Urinary bladder (tissue), 4 donors: ENCODE results near the gene RFLNA. TPM values are rescaled to one million over a fixed set of nuclear protein-coding genes. Genes with fewer than 3 reads are reported as not detected.
"Not testable (repeated sequence)": the region's sequence is repeated elsewhere in the genome, so short reads cannot be mapped to it uniquely, and the experiment has no call there.

Experiments
- DNase-seq: peaks from one replicate; pipeline ENCODE4 v3.0.0-alpha.2; 2015; ENCODE audit errors: extremely low spot score
- H3K27ac ChIP-seq: one replicate; pipeline ENCODE4 v1.5.1; 2013; ENCODE audit warnings: low read depth, mild to moderate bottlenecking, moderate library complexity
- H3K36me3 ChIP-seq: one replicate; pipeline ENCODE4 v1.6.1; 2013; ENCODE audit warnings: mild to moderate bottlenecking, moderate library complexity; ENCODE audit not compliant: insufficient read depth
- H3K4me1 ChIP-seq: one replicate; pipeline ENCODE4 v1.6.1; 2013; ENCODE audit warnings: mild to moderate bottlenecking, moderate library complexity; ENCODE audit not compliant: insufficient read depth
- H3K4me3 ChIP-seq: one replicate; pipeline ENCODE4 v1.5.1; 2013; ENCODE audit warnings: low read depth, low read length
- WGBS: extraction: QIAGEN DNeasy Blood & Tissue Kit; methylation state at CpG from one replicate; pipeline ENCODE4 v1.1.7; 2013; 5-methylcytosine and 5-hydroxymethylcytosine counted together
- polyA plus RNA-seq: library from polyadenylated mRNA; stranded (reverse); fragments of 200-250 nt; gene quantifications from one replicate; pipeline ENCODE4 v1.2.3, GENCODE V29; 2013
- total RNA-seq: library from RNA; depleted of rRNA; stranded (reverse); fragments of >200 nt; gene quantifications from one replicate; pipeline ENCODE4 v1.2.3, GENCODE V29; 2014
- donor health status: healthy with polysubstance abuse.
- donor health status: healthy.

RFLNA gene
- total and polyA plus RNA-seq, 2 donors = 0.67 to 6.0 TPM

- no peak overlapping the region for H3K4me3 ChIP-seq
- DNase-seq = no peak
- H3K27ac ChIP-seq = no peak overlapping the region
- peaks cover 2% of the 10 kb centered on the region for H3K4me1 ChIP-seq
- 92% methylated on average over 12 of the region's 12 CpGs for WGBS
- H3K36me3 ChIP-seq = no peaks in the 10 kb centered on the region
Measured at GRCh38 chr12:124293286-124294003, 1.4 kb upstream of the RFLNA start.

DNA sequence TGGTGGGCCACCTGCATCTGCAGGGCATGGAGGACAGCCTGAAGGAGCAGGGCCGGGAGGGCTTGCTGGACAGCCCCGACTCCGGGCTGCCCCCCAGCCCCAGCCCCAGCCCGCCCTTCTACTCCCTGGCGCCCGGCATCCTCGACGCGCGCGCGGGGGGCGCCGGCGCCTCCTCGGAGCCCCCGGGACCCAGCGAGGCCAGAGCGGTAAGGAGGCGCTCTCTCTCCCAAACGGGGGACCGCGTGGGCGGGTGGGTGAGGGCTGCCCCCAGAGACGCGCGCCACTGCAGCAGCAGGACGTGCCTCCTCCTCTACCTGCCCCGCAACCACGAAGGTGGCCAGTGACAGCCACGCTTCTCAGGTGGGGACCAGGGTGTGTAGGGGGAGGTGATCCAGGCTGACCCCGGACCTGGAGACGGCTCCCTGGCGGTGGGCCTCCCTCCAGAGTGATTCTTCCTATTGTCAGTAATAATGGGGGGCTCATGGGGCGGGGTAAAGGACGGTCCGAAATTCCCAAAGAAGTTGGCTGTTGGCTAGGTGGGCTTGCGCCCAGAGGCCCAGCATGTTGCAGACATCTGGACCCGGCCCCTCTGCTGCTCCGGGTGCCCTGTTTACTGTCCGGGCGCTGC, 652 bp downstream of the RFLNA start:
- H3K36me3 ChIP-seq = no peaks in the 10 kb centered on the region
- DNase-seq = no peak
- no peak overlapping the region for H3K27ac ChIP-seq
- peak overlapping the region; percentile 30 for H3K4me3 ChIP-seq
- 3% methylated on average over 42 of the region's 42 CpGs for WGBS
- H3K4me1 ChIP-seq = peaks cover 2% of the 10 kb centered on the region

DNA sequence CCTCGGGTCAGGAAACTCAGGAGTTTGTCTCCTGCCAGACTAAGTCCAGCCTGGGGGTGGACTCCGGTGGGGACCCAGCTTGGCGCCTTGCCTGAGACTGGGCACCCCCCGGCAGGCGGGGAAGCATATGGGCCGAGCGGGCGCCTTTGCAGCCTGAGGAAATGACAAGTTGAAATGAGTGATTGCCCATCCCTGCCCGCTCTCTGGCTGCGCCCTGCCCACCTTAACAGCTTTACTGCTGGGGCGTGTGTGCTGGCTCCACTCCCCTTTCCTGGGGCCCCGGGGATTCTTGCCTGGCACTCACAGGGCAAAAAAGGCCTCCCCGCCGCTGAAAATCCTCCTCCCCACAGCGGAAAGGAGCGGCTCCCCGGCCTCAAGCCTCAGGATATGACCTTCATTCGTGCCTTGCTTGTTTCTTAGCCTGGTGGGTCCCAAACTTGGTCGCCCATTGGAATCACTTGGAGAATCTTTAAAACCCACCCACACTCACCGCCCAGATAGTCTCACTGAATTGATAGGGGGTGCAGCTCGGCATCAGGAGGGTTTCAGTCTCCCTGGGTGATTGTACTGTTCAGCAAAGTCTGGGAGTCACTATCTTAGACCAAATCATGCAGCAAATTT, 1.5 kb downstream of the RFLNA start:
- Histone ChIP-seq H3K27ac (no peak overlapping the region), H3K4me3 (no peak overlapping the region), H3K36me3 (no peaks in the 10 kb centered on the region), H3K4me1 (peaks cover 2% of the 10 kb centered on the region)
- DNase-seq = no peak
- 36% methylated on average over 21 of the region's 21 CpGs for WGBS

DNA sequence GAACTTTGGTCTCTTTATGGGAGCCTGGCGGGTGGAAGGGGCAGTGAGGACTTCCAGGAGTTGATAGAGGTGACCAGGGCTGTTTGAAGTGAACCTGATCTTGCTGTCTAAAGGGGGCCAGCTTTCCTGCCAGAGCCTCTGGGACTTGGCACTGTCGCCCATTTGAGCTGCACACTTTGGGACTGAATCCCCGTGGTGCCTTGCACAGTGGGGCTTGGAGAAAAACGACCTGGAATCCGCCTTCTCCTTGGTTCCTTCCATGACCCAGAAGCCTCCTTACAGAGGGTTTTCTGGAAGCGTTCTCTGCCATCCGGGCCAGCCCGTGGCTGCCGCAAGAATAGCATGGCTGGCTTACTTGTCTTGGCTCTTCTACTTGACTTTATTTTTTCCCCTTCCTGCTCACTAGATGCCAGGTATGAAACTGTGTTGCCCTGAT, 2.0 kb downstream of the RFLNA start:
- H3K4me3 ChIP-seq = no peak overlapping the region
- no peak overlapping the region for H3K27ac ChIP-seq
- no peaks in the 10 kb centered on the region for H3K36me3 ChIP-seq
- H3K4me1 ChIP-seq = peaks cover 2% of the 10 kb centered on the region
- DNase-seq = no peak
- 65% methylated on average over 9 of the region's 9 CpGs for WGBS

- 90% methylated on average over 4 of the region's 4 CpGs for WGBS
- Histone ChIP-seq H3K4me3 (no peak overlapping the region), H3K36me3 (no peaks in the 10 kb centered on the region), H3K4me1 (peaks cover 2% of the 10 kb centered on the region), H3K27ac (no peak overlapping the region)
- DNase-seq = no peak
Measured at GRCh38 chr12:124297389-124297788, 2.5 kb downstream of the RFLNA start.

DNA sequence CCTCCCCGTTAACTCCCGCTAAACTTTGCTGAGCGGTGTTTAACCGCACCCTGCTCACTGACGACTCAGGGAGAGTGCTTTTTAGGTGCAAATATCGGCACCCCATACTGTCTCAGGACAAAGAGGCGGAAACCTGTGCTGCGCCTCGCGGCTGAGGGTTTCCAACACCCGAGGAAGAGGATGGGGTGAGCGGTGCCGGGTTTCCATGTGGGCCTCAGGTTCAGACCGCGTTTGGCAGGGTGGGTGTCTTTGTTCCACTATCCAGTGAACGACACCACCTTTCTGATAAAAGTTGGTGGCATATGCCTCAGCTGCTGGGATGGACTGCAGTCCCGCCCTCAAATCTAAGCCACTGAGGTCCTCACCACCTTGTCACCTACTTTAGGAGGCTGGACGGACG, 3.0 kb downstream of the RFLNA start:
- WGBS = 89% methylated on average over 19 of the region's 19 CpGs
- no peak overlapping the region for H3K27ac ChIP-seq
- H3K36me3 ChIP-seq = no peaks in the 10 kb centered on the region
- H3K4me3 ChIP-seq = no peak overlapping the region
- peaks cover 2% of the 10 kb centered on the region for H3K4me1 ChIP-seq
- no peak for DNase-seq

DNA sequence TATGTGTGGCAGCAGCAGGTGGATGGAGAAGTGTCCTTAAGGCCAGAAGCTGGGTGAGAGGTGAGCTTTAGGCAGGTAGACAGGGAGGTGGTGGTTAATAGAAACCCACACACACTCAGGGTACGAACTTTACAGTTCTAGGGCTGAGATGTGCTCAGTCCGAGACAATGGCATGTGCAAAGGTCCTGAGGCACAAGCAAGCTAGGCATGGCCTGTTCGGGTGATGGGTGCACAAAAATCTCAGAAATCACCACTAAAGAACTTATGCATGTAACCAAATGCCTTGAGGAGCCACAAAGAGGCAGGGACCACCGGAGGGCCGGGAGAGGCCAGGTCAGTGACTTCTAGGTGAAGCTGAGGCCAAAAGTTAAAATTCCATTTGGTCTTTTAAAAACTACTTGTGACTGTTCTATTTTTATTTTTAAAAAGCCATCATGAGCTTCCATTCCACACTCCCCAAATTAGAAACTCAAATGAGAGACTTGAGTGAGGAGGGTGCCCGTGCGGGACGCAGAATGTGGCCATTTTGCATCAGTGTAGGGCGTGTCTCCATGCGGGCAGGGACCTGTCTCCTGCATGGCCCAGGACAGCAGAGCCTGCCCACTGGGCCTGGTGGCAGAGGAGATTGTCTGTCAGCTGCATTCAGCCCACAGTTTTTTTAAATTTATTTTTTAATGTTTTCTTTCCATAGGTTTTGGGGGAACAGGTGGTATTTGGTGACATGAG, 4.0 kb downstream of the RFLNA start:
- H3K36me3 ChIP-seq = no peaks in the 10 kb centered on the region
- H3K27ac ChIP-seq = no peak overlapping the region
- no peak for DNase-seq
- H3K4me1 ChIP-seq = peaks cover 2% of the 10 kb centered on the region
- H3K4me3 ChIP-seq = no peak overlapping the region
- WGBS = 97% methylated on average over 10 of the region's 10 CpGs

DNA sequence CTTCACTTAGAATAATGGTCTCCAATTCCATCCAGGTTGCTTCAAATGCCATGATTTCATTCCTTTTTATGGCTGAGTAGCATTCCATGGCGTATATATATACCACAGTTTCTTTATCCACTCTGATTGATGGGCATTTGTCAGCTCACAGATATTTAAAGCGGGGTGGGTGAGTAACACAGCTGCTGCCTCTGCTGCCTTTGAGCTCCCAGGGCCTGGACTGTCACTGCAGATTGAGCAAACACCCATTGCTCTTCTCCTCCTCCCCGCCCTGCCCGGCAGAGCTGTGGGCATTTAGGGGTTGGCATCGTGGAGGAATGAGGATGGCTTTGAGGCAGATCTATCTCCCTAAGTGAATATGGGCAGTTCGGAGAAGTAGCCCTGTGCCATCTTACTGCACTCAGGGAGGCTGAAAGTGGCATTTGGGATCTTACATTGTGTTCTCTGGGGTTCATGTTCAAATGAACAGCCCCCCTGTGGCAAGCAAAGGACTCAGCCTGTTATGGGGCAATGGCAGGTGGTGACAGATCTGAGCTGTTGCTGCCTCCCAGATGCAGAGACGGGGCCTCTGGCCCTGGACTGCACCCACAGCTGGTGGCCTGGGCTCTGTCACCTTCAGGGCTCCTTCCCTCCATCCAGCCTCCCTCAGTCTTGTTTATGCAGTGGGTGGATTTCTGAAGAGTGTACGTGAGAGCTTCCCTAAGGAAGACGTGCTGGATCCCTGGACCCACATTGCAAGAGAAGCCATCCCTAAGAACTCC, 4.9 kb downstream of the RFLNA start:
- Histone ChIP-seq H3K27ac (no peak overlapping the region), H3K4me3 (no peak overlapping the region), H3K4me1 (peaks cover 2% of the 10 kb centered on the region), H3K36me3 (no peaks in the 10 kb centered on the region)
- DNase-seq = no peak
- 86% methylated on average over 9 of the region's 9 CpGs for WGBS

- not testable (repeated sequence) for H3K4me1 ChIP-seq, H3K27ac ChIP-seq, H3K36me3 ChIP-seq, DNase-seq, H3K4me3 ChIP-seq
- WGBS = 92% methylated on average over 3 of the region's 3 CpGs
Measured at GRCh38 chr12:124300657-124301056, 5.8 kb downstream of the RFLNA start.

GRCh38 chr12:124301084-124301654, 6.3 kb downstream of the RFLNA start:
- Histone ChIP-seq H3K27ac (no peak overlapping the region), H3K4me1 (no peaks in the 10 kb centered on the region), H3K36me3 (no peaks in the 10 kb centered on the region), H3K4me3 (no peak overlapping the region)
- WGBS = 87% methylated on average over 14 of the region's 14 CpGs
- no peak for DNase-seq

- WGBS = 89% methylated on average over 18 of the region's 18 CpGs
- Histone ChIP-seq H3K36me3 (no peaks in the 10 kb centered on the region), H3K27ac (no peak overlapping the region), H3K4me3 (no peak overlapping the region), H3K4me1 (no peaks in the 10 kb centered on the region)
- DNase-seq = no peak
Measured at GRCh38 chr12:124302241-124302806, 7.4 kb downstream of the RFLNA start.

GRCh38 chr12:124302807-124303578, 8.1 kb downstream of the RFLNA start:
- DNase-seq = no peak
- 72% methylated on average over 27 of the region's 27 CpGs for WGBS
- no peak overlapping the region for H3K27ac ChIP-seq
- no peaks in the 10 kb centered on the region for H3K36me3 ChIP-seq
- no peaks in the 10 kb centered on the region for H3K4me1 ChIP-seq
- no peak overlapping the region for H3K4me3 ChIP-seq
